ENCODE data around the gene FBXW4. TPM values are rescaled to one million over a fixed set of nuclear protein-coding genes. Genes with fewer than 3 reads are reported as not detected.

Gene FBXW4
- total and polyA plus RNA-seq, 9 of the 15 experiments (the other 6 are each of a cell fraction or from before 2014, with no cell fraction given) = 1.0 to 10.6 (median 5.4) TPM

DNA sequence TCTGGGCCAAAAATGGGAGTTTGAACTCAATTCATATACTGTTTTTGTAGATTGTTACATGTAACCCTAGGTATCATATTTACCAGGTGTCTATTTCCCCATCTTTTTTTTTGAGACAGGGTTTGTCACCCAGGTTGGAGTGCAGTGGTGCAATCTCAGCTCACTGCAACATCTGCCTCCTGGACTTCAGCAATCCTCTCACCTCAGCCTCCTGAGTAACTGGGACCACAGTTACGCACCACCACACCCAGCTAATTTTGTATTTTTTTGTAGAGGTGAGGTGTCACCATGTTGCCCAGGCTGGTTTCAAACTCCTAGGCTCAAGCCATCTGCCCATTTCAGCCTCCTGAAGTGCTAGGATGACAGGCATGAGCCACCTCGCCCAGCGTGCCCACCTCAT, 28.2 kb upstream of the FBXW4 start:
- no peak overlapping the region for H3K4me3 ChIP-seq
- intact Hi-C loops (cut with micrococcal nuclease) = no loop called here
- peaks cover 2% of the 10 kb centered on the region; the same call in 1 of the 3 replicates for H3K79me2 ChIP-seq (ENCODE audit: control insufficient read depth, insufficient read depth, low read length)
- DNase-seq (ENCODE audit: extremely low read depth in 1 of 4, low spot score in 3 of 4) (no peak), FAIRE-seq (no peak), ATAC-seq (no peak)
- 90% methylated on average over 3 of the region's 3 CpGs for WGBS (ENCODE audit: insufficient coverage, low coverage, missing lambda C conversion rate)
- H3K36me3 ChIP-seq (ENCODE audit: control insufficient read depth, insufficient read depth, low read length) = no peaks in the 10 kb centered on the region
- no peaks in the 10 kb centered on the region for H3K9me3 ChIP-seq (replicated peaks; ENCODE audit: control insufficient read depth, insufficient read depth, low read depth, low read length)
- BruUV-seq (replicated peaks) = no TSS peak
- POLR2A ChIA-PET = no interaction called here
- H4K20me1 ChIP-seq (replicated peaks; ENCODE audit: control insufficient read depth, insufficient read depth, low read length) = no peaks in the 10 kb centered on the region
- H3K27ac ChIP-seq (ENCODE audit: extremely low read depth, low read depth, low read length) = no peak overlapping the region
- in situ Hi-C loops (cut with MboI) = no loop called here
- CTCF ChIA-PET (ENCODE audit: low intra/inter-chr PET ratio) = no interaction called here
- no peaks in the 10 kb centered on the region for H3K9me1 ChIP-seq (ENCODE audit: control insufficient read depth, insufficient read depth, low read length)
- H3K27me3 ChIP-seq (ENCODE audit: control insufficient read depth in 2 of 2, insufficient read depth in 2 of 2, low read length in 2 of 2) = no peaks in the 10 kb centered on the region
- H2AFZ ChIP-seq (ENCODE audit: low read depth, low read length) = no peak overlapping the region
- no peak overlapping the region for H3K9ac ChIP-seq (ENCODE audit: insufficient read depth in 1 of 2, low read depth in 2 of 2, low read length in 2 of 2)
- H3K4me1 ChIP-seq (replicated peaks in 1 of 2; ENCODE audit: control insufficient read depth in 2 of 2, insufficient read depth in 2 of 2, low read length in 2 of 2) = peaks cover 0 to 3% of the 10 kb centered on the region in 2 experiments; a peak in 3 of 5 replicates
- no peak overlapping the region for H3K4me2 ChIP-seq (ENCODE audit: insufficient read depth, low read length)
- TF ChIP-seq, protein P1, sequence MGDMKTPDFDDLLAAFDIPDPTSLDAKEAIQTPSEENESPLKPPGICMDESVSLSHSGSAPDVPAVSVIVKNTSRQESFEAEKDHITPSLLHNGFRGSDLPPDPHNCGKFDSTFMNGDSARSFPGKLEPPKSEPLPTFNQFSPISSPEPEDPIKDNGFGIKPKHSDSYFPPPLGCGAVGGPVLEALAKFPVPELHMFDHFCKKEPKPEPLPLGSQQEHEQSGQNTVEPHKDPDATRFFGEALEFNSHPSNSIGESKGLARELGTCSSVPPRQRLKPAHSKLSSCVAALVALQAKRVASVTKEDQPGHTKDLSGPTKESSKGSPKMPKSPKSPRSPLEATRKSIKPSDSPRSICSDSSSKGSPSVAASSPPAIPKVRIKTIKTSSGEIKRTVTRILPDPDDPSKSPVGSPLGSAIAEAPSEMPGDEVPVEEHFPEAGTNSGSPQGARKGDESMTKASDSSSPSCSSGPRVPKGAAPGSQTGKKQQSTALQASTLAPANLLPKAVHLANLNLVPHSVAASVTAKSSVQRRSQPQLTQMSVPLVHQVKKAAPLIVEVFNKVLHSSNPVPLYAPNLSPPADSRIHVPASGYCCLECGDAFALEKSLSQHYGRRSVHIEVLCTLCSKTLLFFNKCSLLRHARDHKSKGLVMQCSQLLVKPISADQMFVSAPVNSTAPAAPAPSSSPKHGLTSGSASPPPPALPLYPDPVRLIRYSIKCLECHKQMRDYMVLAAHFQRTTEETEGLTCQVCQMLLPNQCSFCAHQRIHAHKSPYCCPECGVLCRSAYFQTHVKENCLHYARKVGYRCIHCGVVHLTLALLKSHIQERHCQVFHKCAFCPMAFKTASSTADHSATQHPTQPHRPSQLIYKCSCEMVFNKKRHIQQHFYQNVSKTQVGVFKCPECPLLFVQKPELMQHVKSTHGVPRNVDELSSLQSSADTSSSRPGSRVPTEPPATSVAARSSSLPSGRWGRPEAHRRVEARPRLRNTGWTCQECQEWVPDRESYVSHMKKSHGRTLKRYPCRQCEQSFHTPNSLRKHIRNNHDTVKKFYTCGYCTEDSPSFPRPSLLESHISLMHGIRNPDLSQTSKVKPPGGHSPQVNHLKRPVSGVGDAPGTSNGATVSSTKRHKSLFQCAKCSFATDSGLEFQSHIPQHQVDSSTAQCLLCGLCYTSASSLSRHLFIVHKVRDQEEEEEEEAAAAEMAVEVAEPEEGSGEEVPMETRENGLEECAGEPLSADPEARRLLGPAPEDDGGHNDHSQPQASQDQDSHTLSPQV (IDR thresholded peaks at IDR 0.05) = no peak
- TF ChIP-seq, protein P2, sequence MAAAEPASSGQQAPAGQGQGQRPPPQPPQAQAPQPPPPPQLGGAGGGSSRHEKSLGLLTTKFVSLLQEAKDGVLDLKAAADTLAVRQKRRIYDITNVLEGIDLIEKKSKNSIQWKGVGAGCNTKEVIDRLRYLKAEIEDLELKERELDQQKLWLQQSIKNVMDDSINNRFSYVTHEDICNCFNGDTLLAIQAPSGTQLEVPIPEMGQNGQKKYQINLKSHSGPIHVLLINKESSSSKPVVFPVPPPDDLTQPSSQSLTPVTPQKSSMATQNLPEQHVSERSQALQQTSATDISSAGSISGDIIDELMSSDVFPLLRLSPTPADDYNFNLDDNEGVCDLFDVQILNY (CRISPR knock-in tag; IDR thresholded peaks at IDR 0.05) = no peak
- no peak for TF ChIP-seq SIN3A (IDR thresholded peaks at IDR 0.05; ENCODE audit: borderline replicate concordance in 2 of 2, control insufficient read depth in 1 of 2, low read depth in 2 of 2, low read length in 2 of 2)
- no peak for TF ChIP-seq NR1H2 (CRISPR knock-in tag; IDR thresholded peaks at IDR 0.05)
- TF ChIP-seq, protein P3, sequence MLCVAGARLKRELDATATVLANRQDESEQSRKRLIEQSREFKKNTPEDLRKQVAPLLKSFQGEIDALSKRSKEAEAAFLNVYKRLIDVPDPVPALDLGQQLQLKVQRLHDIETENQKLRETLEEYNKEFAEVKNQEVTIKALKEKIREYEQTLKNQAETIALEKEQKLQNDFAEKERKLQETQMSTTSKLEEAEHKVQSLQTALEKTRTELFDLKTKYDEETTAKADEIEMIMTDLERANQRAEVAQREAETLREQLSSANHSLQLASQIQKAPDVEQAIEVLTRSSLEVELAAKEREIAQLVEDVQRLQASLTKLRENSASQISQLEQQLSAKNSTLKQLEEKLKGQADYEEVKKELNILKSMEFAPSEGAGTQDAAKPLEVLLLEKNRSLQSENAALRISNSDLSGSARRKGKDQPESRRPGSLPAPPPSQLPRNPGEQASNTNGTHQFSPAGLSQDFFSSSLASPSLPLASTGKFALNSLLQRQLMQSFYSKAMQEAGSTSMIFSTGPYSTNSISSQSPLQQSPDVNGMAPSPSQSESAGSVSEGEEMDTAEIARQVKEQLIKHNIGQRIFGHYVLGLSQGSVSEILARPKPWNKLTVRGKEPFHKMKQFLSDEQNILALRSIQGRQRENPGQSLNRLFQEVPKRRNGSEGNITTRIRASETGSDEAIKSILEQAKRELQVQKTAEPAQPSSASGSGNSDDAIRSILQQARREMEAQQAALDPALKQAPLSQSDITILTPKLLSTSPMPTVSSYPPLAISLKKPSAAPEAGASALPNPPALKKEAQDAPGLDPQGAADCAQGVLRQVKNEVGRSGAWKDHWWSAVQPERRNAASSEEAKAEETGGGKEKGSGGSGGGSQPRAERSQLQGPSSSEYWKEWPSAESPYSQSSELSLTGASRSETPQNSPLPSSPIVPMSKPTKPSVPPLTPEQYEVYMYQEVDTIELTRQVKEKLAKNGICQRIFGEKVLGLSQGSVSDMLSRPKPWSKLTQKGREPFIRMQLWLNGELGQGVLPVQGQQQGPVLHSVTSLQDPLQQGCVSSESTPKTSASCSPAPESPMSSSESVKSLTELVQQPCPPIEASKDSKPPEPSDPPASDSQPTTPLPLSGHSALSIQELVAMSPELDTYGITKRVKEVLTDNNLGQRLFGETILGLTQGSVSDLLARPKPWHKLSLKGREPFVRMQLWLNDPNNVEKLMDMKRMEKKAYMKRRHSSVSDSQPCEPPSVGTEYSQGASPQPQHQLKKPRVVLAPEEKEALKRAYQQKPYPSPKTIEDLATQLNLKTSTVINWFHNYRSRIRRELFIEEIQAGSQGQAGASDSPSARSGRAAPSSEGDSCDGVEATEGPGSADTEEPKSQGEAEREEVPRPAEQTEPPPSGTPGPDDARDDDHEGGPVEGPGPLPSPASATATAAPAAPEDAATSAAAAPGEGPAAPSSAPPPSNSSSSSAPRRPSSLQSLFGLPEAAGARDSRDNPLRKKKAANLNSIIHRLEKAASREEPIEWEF (CRISPR knock-in tag; IDR thresholded peaks at IDR 0.05) = no peak
- TF ChIP-seq, protein P4, sequence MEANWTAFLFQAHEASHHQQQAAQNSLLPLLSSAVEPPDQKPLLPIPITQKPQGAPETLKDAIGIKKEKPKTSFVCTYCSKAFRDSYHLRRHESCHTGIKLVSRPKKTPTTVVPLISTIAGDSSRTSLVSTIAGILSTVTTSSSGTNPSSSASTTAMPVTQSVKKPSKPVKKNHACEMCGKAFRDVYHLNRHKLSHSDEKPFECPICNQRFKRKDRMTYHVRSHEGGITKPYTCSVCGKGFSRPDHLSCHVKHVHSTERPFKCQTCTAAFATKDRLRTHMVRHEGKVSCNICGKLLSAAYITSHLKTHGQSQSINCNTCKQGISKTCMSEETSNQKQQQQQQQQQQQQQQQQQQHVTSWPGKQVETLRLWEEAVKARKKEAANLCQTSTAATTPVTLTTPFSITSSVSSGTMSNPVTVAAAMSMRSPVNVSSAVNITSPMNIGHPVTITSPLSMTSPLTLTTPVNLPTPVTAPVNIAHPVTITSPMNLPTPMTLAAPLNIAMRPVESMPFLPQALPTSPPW (CRISPR knock-in tag; IDR thresholded peaks at IDR 0.05) = no peak
- TF ChIP-seq ZNF316 (IDR thresholded peaks at IDR 0.05) = no peak
- TF ChIP-seq ZC3H11A (IDR thresholded peaks at IDR 0.05; ENCODE audit: low read depth, low read length) = no peak

Measured in K562 (cell line).